NCI-H510A treated with DMSO at 0.1 percent for 48 hours (cell line): ENCODE measurements around the gene TAX1BP1.
"Not testable (repeated sequence)": the region's sequence is repeated elsewhere in the genome, so short reads cannot be mapped to it uniquely, and the experiment has no call there.

ENCODE experiments used
- DNase-seq: peaks from one replicate; lab custom pipeline; 2025; lab: John Stamatoyannopoulos, UW

Gene TAX1BP1

DNA sequence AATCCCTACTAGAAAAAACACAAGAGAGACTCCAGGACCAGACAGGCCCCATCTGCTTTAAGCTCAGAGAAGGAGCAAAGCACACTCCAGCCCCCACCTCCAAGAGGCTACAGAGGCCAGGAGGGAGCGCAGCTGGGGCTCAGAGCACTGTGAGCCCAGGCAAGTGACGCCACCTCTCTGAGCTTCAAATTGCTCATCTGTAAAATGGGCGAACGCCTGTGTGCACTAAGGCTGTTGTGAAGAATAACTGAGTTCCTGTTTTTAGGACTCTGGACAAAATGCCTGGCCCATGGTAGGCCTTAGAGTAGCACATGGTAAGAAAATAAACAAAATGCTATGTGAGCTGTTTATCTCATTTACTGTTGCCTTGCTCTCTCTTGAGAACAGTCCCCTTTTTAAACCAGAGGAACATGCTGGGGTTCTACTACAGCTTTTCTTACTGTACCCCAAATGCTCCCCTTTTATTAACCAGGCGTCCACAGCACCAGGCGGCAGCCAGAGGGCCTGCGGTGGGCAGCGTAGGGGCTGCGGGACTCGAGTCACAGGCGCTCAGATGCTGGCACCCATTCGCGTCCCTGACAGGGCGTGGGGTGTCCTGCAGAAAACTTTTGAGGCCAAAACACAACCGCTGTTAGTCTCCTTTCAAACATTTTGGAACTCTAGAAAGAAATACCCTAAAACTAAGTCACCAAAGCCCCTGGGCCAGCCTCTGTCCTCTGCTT is 103.8 kb downstream of the TAX1BP1 start:
- DNase-seq = no peak

DNA sequence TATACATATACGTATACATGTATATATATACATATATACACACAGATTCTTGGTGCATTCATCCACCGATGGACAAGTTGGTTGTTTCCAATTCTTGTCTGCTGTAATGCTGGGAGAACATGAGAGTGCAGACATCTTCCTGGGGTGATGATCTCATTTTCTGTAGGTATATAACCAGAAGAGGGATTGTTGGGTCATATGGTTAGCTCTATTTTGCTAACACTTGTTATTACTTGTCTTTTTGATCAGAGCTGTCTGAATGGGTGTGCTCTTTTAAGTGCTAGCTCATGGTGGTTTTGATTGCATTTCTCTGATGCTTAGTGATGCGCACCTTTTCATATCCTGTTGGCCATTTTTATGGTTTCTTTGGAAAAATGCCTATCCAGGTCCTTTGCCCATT is 106.4 kb downstream of the TAX1BP1 start:
- no peak for DNase-seq

DNA sequence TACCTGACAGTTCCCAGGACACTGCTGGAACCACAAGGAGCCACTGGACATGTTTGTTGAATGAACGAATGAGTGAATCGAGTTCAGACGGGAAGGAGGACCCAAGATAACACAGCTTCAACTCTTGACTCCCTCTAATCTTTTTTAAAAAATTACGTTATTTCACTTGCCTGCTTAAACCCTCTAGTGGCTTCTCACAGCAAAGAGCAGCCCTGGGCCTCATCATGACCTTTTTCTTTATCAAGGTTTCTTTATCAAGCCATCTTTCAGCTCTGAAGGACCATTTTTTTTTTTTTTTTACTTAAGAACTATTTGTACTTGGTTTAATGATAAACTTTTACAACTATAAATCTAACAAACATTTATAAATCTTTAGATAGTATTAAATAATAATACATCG is 110.6 kb downstream of the TAX1BP1 start:
- no peak for DNase-seq

DNA sequence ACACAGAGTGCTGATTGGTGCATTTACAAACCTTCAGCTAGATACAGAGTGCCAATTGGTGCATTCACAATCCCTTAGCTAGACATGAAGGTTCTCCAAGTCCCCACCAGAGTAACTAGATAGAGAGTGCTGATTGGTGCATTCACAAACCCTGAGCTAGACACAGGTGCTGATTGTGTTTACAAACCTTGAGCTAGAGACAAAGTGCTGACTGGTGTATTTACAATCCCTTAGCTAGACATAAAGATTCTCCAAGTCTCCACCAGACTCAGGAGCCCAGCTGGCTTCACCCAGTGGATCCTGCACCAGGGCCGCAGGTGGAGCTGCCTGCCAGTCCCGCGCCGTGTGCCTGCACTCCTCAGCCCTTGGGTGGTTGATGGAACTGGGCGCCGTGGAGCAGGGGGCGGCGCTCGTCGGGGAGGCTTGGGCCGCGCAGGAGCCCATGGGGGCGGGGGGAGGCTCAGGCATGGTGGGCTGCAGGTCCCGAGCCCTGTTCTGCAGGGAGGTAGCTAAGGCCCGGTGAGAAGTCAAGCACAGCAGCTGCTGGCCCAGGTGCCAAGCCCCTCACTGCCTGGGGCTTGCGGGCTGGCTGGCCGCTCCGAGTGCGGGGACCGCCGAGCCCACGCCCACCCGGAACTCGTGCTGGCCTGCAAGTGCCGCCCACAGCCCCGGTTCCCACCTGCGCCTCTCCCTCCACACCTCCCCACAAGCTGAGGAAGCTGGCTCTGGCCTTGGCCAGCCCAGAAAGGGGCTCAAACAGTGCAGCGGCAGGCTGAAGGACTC is 116.9 kb downstream of the TAX1BP1 start:
- not testable (repeated sequence) for DNase-seq

DNA sequence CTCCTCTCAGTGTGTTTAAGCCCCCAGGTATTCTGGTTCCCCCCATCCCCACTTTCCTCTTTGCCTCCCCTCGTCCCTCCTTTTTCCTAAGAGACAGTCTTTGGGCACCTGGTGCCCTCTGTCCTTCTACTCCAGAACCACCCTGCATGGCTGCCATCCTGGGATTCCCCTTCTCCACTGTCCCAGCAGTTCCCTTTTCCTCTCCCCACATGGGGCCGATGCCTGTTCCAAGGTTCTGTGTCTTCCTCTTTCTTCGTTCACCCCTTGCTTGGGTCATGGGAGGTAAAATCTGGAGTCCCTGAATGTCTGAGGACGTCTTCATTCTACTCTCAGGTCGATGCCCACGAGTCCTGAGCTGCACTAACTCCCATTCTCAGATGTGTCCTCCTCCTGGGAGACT is 120.8 kb downstream of the TAX1BP1 start:
- no peak for DNase-seq

DNA sequence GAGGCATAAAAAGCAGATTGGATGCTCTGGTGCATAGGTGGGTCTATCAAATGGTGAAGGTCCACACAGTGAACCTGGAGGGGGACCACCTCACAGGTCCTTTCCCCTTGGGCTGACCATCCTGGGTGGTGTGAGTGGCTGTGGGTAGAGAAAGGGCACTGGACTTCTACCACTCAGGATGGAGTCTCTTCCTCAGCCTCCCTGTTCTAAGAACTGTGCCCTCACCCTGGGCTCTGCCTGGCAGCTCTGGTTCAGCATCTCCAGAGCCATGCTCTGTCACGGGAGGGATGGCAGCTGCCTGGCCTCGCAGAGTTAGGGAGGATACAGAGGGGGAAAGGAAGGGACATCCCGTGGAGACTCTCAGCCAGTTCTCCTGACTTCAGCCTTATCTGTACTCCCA is 121.8 kb downstream of the TAX1BP1 start:
- DNase-seq = no peak

DNA sequence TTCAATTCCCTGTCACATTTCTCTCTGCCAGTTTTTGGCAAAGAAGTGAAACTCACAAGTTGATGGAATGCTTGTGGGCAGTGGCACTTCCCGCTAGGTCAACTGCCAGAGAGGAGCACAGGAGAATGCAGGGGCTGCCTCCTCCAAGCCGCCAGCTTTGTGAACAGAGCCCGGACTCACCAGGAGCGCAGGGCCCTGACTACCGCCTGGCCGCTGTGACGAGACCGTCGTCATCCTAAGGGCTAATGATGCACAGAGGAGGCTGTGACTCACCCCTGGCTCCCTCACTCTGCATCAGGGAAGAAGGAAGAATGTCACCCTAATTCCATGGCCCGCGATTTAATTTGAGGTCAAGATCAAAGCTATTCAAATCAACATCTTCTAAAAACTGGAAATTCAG is 123.9 kb downstream of the TAX1BP1 start:
- DNase-seq = no peak

DNA sequence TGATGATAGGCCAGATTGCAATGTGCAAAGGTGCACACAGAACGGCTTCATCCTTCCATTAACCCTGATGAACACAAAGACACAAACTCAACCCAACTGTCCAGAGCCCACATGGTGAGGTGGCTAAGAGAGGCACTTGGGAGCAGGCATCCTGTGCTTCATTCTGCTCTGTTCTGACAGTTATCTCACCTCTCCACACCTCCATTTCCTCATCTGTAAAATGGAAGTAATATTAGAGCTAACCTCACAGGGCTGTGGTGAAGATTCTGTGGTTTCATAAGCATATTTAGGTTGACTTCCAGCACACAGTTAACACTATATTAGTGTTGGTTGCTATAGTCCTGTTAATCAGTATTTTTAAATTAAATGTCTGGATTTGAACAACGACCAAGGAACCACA is 126.3 kb downstream of the TAX1BP1 start:
- no peak for DNase-seq

DNA sequence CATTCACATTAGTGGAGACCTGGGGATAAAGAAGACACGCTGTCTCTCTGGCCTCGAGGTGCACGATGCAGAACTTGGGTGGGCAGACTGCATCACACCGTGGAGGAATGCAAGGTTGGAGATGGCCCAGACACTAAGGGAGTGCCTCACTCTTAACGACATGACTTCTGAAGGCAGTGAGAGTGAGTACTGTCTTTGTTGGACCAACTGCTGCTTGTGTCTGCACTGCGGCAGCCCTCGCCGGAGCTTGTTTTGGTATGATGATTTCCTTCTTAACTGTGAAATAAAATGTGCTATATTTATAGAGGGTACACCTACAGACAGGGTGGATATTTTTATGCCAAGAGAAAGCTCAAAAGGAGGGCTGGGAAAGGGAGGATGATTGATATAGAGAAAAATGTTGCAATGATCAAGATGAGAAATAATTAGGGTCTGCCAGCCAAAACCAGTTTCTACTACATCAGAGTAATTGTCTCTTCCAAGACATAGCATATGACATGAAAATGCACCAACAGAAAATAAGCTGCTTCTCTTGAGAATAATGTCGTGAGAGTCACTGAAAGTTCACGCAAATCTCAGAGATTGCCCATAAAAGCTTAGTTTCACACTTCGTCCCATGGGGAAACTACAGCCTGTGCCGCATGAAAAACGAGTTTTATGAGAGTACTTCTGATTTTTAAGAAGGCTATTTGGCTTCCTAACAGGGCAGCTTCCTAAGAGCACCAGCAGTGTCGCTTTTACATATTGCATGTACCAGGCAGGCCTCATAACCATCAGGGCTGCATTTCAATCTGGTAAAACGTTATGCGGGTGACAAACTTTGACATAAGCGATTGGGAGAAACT is 127.1 kb downstream of the TAX1BP1 start:
- no peak for DNase-seq

DNA sequence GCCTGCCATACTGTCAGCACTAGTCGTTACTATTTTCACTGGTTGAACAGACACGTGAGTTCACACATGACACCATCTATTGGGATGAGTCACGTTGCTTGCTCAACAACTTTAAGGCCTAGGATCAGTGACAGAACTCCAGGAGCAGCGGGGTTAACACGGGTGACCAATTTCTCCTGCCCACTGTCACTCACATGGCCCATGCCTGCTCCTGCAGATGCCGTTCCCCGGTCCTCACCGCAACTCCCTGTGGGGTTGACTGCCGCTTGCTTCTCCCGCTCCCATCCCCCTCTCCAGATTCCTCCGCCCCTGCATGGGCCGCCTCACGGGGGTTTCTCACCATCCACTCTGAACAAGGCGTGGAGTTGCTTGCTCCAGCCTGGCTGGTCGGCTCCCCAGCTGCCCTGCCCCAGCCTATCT is 128.2 kb downstream of the TAX1BP1 start:
- no peak for DNase-seq

DNA sequence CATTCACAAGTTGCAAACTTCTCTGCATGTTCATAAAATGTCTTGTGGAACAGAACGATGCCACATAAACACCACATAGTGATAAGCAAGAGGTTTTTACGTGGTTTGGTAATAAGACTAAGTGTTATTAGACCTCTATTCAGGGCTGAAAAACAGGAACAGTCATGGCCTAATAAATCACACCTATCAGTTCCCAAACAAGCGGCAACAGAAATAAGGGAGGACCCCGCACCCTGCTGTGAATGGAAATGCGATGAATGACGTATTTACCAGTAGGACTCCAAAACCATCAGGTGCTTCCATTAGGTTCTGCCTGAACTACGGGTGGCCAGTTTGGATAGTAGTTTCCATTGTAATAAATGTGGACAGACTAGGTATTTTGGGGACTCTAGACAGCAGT is 129.1 kb downstream of the TAX1BP1 start:
- no peak for DNase-seq

DNA sequence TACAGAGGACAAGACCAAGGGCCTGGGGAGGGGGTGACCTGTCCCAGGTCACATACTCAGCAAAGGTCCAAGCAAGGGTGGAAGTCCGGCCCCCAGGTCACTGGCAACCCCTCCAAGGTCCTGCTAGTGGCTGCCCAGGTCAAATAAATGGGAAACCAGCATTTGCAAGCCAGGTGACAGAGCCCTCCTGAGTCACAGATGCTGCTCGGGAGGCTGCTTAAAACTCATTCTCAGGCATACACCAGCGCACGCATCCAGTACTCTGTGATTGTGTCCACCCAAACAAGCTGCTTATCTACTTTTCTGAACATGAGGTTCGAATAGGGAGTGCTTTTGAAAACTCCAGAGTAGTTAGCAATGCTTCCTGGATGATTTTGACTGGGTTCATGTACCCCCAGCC is 130.6 kb downstream of the TAX1BP1 start:
- no peak for DNase-seq

DNA sequence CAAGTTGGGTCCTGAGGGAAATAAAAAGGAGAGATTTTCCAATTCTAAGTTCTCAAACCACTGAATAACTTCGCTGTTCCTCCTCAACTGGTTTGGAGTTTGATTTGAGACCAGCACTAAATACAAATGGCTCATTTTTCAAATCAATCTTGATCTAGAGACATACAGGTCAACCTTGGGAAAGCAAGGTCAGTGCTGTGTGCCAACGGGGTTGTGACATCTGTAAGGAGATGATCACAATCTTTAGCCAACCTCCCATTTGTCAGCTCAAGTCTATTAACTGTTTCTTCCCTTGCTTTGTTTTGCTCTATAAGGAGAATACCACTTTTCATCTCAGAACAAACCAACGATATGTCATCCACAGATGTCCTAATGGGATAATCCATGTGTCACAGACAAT is 131.1 kb downstream of the TAX1BP1 start:
- DNase-seq = no peak

DNA sequence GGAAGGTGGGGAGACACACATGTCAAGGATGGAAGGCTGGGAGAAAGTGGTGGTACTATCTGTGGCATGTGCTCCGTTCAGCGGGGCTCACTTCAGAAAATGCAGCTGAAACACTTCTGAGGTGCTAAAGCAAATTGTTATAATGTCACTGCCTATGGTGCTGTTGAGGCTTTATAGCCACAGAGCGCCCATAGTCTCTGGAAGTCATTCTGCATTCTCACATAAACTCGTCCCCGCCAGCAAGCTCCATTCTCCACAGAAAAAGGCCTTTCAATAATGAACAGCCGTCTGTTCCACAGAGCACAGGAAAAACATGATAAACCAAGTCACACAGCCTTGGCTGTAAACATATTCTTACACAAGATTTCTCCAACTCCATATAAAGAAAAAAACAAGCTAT is 131.9 kb downstream of the TAX1BP1 start:
- no peak for DNase-seq

DNA sequence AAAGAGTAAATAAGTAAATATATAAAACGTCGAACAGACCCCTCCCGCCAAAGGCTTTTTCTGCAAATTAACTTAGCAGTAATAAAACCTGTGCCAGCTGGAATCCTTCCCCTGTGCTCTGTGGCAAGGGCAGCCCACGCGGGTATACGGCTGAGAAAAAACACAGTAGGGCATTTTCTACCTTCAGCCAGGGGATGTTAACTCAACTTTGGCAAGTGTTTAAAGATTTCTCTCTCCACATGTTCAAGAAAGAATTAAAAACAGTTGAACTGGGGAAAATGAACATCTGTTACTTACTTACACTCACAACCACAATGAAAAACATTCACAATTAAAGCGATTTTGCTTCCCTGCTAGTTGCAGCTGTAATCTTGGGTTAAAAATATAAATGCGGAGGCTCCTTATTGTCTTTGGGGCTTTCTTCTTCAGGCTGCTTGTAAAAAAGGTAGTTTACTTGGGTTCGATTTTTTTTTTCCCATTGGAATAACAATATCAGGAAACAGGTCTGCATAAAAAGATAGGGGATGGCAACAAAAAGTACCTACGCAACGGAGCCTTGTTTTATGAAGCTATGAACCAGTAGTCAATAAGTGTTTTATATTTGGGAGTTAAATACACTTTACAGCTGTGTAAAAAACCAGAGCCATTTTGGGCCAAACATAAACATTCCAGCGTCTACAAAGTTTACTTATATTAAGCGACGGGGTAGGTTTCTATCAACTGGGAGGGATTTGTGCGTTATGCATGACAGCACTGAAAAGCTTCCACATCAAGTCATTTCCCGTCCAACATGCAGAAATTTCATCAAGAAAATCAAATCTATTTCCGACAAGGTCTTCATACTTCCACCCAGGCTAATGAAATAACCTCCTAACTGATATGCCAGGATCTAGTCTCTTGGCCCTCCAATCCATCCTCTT is 132.7 kb downstream of the TAX1BP1 start:
- no peak for DNase-seq

DNA sequence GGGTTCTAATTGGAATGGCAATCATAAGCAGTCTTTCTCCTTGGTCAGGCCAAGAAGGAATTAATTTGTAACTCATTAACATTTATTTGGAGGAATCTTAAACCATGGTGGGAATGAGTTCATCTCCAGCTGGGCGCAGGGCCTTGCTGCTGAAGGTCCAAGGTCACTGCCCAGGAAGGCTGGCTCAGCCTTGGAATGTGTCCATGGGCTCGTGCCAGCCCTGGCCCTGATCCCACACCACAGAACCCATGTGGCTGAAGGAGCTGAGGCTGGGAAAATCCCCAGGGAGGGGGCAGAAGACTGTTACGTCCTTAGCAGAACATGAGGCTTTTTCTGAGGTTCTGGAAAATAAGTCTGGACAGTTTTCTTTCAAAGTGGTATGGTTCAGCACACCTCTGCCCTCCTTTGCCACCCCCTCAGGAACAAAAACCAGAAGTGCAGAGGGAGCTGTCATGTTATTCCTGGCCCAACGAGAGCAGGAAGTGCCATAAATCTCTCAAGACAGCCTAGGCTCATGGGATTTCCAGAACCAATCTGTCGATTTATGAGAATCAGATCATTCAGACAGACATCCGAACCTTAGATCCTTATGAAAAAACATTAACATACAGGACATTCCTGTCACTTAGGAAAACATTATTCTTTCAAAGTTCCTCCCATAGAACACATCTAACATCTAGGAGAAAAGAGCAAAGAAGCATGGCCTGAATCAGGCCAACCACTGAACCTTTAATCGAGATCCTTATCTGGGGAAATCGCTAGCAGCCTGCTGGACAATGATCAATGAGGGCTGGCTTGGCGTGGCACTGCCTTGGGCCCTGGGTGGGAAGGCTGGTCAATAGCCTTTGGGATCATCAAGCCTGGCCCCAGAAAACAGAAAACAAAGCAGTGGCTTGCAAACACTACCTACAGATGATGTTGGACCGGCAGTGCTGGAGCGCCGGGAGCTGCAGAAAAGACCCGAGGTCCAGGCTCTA is 134.3 kb downstream of the TAX1BP1 start:
- DNase-seq = no peak

DNA sequence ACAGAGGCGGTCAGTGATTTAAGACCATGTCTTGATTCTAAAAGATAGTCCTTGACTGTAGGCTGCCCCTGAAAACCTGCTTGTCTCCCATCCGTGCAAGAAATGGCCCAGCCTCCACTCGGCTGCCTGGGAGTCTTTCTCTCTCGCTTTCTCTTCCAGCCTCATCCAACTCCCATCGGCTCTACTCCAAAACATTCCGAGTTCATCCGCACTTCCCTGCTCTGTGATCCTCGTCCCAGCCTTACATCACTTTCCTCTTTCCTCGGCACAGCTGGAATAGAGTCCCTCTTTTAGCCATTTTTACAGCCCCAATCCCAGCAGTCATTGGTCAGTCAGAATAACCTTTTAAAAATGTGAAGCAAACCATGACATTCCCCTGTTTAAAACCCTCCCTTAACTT is 135.1 kb downstream of the TAX1BP1 start:
- DNase-seq = no peak

DNA sequence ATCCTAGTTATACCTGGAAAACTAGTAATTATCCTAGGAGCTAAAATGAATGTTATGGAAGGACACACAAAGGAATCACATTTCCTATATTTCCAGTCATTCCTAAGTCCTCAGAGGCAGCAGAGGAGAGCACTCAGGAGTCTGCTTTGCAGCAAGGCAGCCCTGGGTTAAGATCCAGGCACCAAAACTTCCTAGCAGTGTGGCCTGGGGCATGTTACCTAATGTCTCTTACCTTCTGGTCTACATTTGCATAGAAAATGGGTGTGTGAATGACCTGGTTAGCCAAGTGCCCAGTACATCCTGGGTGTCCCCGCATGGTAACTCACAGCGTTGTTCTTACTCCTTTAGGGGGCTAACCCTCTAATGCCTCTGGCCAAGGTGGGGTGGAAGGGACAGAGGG is 135.9 kb downstream of the TAX1BP1 start:
- DNase-seq = no peak

DNA sequence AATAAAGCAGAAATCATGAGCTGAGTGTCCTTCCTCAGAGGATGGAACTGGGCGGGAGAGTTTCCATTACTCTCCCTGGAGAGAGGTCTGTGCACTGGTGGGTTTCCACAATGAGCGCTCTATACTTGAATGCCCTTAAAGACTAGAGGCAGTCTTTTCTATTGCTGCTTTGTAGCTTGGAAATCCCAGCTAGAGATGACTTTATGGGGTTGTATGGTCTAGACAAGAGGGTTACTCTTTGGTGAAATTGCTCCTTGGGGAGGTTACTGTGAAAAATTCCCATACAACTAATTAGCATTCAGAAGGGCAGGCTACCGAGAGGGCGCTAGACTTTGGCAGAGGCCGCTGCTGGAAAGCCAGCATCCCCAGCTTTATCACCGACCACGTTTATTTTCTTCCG is 136.8 kb downstream of the TAX1BP1 start:
- no peak for DNase-seq
